HG03565 (cell line): Measurements from ENCODE around the gene SGTA.
"Not testable (repeated sequence)": the region's sequence is repeated elsewhere in the genome, so short reads cannot be mapped to it uniquely, and the experiment has no call there.

Experiments
- ATAC-seq: cut with Tn5 transposase; IDR thresholded peaks from one replicate; pipeline ENCODE4 v1.9.1; 2021; ENCODE audit warnings: mild to moderate bottlenecking, moderate library complexity; ENCODE audit not compliant: unreplicated experiment

SGTA gene

GRCh38 chr19:2782936-2783780 is at the start of gene SGTA:
TSS of gene SGTA (minus strand) at chr19:2783273. CDS start at chr19:2769068, 14,205 bp downstream.
- ATAC-seq = peak; percentile 61

GRCh38 chr19:2827840-2828489 is 44.9 kb upstream of the SGTA start:
- no peak for ATAC-seq

- no peak for ATAC-seq
Measured at GRCh38 chr19:2827022-2827421, 43.9 kb upstream of the SGTA start.

- ATAC-seq = no peak
Measured at GRCh38 chr19:2824129-2824528, 41.1 kb upstream of the SGTA start.

GRCh38 chr19:2823646-2824045 is 40.6 kb upstream of the SGTA start:
- no peak for ATAC-seq

GRCh38 chr19:2822846-2823245 is 39.8 kb upstream of the SGTA start:
- no peak for ATAC-seq

- no peak for ATAC-seq
Measured at GRCh38 chr19:2820112-2820702, 37.1 kb upstream of the SGTA start.

GRCh38 chr19:2819540-2820111 is 36.6 kb upstream of the SGTA start, which contains the start of gene ZNF554:
TSS of gene ZNF554 (plus strand) at chr19:2819868. CDS start at chr19:2820072, 204 bp downstream.
- peak; percentile 92 for ATAC-seq

- not testable (repeated sequence) for ATAC-seq
Measured at GRCh38 chr19:2817237-2817829, 34.3 kb upstream of the SGTA start.

GRCh38 chr19:2816641-2817040 is 33.6 kb upstream of the SGTA start:
- ATAC-seq = no peak

- no peak for ATAC-seq
Measured at GRCh38 chr19:2815923-2816322, 32.9 kb upstream of the SGTA start.

GRCh38 chr19:2815191-2815614 is 32.1 kb upstream of the SGTA start:
- no peak for ATAC-seq

- ATAC-seq = no peak
Measured at GRCh38 chr19:2814426-2814825, 31.4 kb upstream of the SGTA start.

GRCh38 chr19:2813235-2814160 is 30.4 kb upstream of the SGTA start:
- no peak for ATAC-seq

- no peak for ATAC-seq
Measured at GRCh38 chr19:2812414-2813234, 29.6 kb upstream of the SGTA start.

GRCh38 chr19:2811735-2812413 is 28.8 kb upstream of the SGTA start:
- ATAC-seq = no peak

- no peak for ATAC-seq
Measured at GRCh38 chr19:2811221-2811722, 28.2 kb upstream of the SGTA start.
